WERI-Rb-1 (cell line): Measurements from ENCODE around the gene MTPN.
A peak's percentile ranks its signal among the peaks of the same experiment; 100 is the strongest.

Experiments used
- DNase-seq: peaks from one replicate; pipeline ENCODE4 v3.0.0-alpha.2; 2020
- H3K27ac ChIP-seq: fragments of 250-450 bp; sonication (Bioruptor Pico); 2 replicates; pipeline ENCODE4 v1.5.1; 2020; ENCODE audit warnings: mild to moderate bottlenecking, moderate library complexity
- H3K27me3 ChIP-seq: fragments of 250-450 bp; sonication (Bioruptor Pico); 2 replicates; pipeline ENCODE4 v1.5.1; 2021; ENCODE audit warnings: mild to moderate bottlenecking, low read depth, moderate library complexity; ENCODE audit not compliant: insufficient read depth, severe bottlenecking
- H3K36me3 ChIP-seq: fragments of 250-450 bp; sonication (Bioruptor Pico); 2 replicates; pipeline ENCODE4 v1.5.1; 2020; ENCODE audit warnings: mild to moderate bottlenecking, moderate library complexity
- H3K4me3 ChIP-seq: 2 replicates; pipeline ENCODE4 v1.5.1; 2011; ENCODE audit warnings: low read depth, mild to moderate bottlenecking, control low read depth, low read length
- H3K9me3 ChIP-seq: fragments of 250-450 bp; sonication (Bioruptor Pico); 2 replicates; pipeline ENCODE4 v1.5.1; 2021; ENCODE audit warnings: mild to moderate bottlenecking, moderate library complexity; ENCODE audit not compliant: severe bottlenecking
- TF ChIP-seq, protein P1 (sequence below): IDR thresholded peaks from 2 replicates; pipeline ENCODE4 v1.5.1; 2011; ENCODE audit warnings: low read depth, mild to moderate bottlenecking, control low read depth, inconsistent platforms, low read length

MTPN gene

DNA sequence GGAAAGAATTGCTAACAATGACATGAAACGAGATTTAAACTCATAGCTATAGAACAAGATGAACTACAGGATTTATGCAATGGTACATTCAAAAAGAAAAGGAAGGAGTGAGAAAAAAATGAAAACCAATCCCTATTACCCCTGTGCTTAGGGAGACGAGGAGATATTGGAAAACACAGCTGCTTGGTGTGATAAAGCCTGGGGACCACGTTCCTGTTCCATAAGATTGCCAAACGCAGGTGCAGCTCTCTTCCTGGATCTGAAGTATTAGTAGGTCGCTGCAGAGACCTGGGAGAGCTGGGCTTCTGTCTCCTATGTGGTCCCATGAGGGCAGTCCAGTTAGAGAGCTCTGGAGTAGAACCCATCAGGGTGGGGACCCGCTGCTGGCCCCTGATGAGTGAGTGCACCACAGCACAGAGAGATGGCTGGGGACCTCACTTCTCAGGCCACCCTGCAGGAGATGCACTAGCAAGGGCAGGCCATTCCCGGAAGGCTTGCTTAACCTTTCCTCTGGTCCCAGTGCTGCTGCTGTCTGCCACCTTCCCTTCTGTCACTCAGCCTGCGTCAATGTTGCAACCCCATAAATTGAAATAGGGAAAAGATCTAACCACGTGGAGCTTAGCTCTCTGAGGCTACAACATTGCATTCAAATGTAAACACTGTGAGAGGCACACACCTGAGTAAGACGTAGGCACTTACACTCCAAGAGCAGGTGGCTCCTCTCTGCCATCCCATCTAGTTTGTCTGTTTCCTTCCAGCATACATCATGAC is 57.9 kb downstream of the MTPN start:
- no peak overlapping the region for H3K4me3 ChIP-seq
- no peak overlapping the region for H3K27ac ChIP-seq
- no peaks in the 10 kb centered on the region for H3K9me3 ChIP-seq
- H3K36me3 ChIP-seq = no peaks in the 10 kb centered on the region
- DNase-seq = no peak
- no peaks in the 10 kb centered on the region for H3K27me3 ChIP-seq
- TF ChIP-seq, protein P1, sequence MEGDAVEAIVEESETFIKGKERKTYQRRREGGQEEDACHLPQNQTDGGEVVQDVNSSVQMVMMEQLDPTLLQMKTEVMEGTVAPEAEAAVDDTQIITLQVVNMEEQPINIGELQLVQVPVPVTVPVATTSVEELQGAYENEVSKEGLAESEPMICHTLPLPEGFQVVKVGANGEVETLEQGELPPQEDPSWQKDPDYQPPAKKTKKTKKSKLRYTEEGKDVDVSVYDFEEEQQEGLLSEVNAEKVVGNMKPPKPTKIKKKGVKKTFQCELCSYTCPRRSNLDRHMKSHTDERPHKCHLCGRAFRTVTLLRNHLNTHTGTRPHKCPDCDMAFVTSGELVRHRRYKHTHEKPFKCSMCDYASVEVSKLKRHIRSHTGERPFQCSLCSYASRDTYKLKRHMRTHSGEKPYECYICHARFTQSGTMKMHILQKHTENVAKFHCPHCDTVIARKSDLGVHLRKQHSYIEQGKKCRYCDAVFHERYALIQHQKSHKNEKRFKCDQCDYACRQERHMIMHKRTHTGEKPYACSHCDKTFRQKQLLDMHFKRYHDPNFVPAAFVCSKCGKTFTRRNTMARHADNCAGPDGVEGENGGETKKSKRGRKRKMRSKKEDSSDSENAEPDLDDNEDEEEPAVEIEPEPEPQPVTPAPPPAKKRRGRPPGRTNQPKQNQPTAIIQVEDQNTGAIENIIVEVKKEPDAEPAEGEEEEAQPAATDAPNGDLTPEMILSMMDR = no peak

DNA sequence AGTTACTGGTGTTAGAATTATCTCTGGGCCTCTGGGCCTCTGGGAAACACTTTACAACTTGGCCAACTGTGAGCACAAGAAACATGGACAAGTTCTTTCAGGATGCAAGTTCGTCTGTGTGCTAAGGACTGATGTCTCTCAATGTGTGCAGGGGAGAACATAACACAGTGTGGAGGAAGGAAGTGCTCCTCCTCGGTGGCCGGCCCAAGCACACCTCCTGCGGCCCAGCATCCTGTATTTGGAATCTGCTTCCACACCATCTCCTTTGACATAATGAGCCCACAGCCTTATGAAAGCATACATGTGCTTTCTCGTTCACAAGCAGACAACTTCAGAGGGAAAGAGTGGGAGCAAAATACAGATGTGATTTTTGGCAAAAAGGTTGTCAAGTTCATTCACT is 59.0 kb downstream of the MTPN start:
- no peaks in the 10 kb centered on the region for H3K9me3 ChIP-seq
- no peak for DNase-seq
- TF ChIP-seq, protein P1 = no peak
- H3K27me3 ChIP-seq = no peaks in the 10 kb centered on the region
- no peaks in the 10 kb centered on the region for H3K36me3 ChIP-seq
- H3K4me3 ChIP-seq = no peak overlapping the region
- H3K27ac ChIP-seq = no peak overlapping the region

DNA sequence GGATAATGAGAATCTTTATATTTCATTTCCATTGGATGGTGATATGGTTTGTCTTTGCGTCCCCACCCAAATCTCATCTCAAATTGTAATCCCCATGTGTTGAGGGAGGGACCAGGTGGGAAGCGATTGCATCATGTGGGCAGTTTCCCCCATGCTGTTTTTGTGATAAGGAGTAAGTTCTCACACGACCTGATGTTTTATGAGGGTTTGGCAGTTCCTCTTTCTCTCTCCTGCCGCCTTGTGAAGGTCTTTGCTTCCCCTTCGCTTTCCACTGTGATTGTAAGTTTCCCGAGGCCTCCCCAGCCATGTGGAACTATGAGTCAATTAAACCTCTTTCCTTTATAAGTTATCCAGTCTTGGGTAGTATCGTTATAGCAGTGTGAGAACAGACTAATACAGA is 59.4 kb downstream of the MTPN start:
- Histone ChIP-seq H3K36me3 (no peaks in the 10 kb centered on the region), H3K27ac (no peak overlapping the region), H3K9me3 (no peaks in the 10 kb centered on the region), H3K4me3 (no peak overlapping the region), H3K27me3 (no peaks in the 10 kb centered on the region)
- DNase-seq = no peak
- TF ChIP-seq, protein P1 = no peak

DNA sequence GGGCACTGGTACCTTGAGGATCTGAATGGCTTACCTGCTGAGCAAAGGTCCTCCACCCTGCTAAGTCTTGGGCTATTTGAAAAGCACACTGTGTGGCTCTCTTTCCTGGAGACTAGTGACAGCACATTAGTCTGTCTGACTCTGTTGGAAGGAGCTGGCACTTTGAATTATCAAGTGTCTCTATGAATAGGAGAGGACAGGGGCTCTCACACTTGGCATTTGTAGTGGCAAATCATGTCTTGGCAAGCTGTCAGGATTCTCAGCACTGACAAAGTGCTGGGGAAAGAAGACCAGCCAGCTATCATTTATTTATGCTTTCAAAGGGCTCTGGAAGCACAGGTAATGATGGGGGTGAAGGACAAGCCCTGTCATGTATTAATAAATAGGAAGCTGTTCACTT is 62.8 kb downstream of the MTPN start:
- TF ChIP-seq, protein P1 = no peak
- DNase-seq = no peak
- H3K9me3 ChIP-seq = no peaks in the 10 kb centered on the region
- H3K27ac ChIP-seq = no peak overlapping the region
- no peak overlapping the region for H3K4me3 ChIP-seq
- H3K36me3 ChIP-seq = no peaks in the 10 kb centered on the region
- H3K27me3 ChIP-seq = no peaks in the 10 kb centered on the region

DNA sequence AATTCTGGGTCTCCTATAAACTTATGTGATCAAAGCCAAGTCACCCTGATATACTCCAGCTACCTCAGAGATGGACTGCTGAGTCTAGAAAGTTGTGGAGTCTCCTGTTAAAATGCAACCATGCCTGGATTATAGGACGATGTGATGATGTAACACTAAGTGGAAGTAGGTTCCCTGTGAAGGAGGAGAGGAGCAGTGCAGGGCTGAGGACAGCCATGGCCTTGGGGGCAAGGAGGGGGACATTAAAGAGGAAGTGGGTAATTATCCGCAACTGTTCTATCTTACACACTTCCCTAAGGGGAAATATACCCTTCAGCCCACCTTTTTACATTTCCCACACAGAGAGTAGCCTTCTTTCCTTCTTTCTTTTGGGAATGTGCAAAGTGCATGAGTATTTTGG is 63.8 kb downstream of the MTPN start:
- no peak for DNase-seq
- Histone ChIP-seq H3K36me3 (no peaks in the 10 kb centered on the region), H3K9me3 (no peaks in the 10 kb centered on the region), H3K27ac (no peak overlapping the region), H3K27me3 (no peaks in the 10 kb centered on the region), H3K4me3 (no peak overlapping the region)
- TF ChIP-seq, protein P1 = no peak

DNA sequence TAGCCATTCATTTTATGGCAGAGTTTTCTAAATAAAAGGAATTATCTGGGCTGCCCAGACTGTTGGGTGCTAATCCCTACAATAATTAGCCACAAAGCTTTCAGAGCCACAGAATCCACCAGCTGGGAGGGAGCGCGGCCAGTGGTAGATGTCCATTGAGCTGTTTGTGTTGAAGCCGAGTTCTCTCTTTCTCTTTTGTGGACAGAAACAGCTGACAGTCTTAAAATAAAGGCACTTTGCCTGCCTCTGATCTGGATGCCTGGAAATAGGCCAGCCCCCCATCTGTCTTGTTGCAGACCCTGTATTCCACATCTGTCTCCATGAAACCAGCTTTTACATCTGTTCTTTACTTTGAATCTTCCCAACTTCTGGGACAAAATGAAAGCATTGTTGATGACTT is 66.1 kb downstream of the MTPN start:
- Histone ChIP-seq H3K27ac (peak overlapping the region; percentile 22), H3K36me3 (no peaks in the 10 kb centered on the region)
- TF ChIP-seq, protein P1 = no peak

More for the DNA sequence above, 66.1 kb downstream of the MTPN start:
- DNase-seq = peak; percentile 63
- Histone ChIP-seq H3K27me3 (no peaks in the 10 kb centered on the region), H3K9me3 (no peaks in the 10 kb centered on the region), H3K4me3 (no peak overlapping the region)
